Measurements from ENCODE around the gene DAP3. TPM values are rescaled to one million over a fixed set of nuclear protein-coding genes. Genes with fewer than 3 reads are reported as not detected.
"Not testable (repeated sequence)": the region's sequence is repeated elsewhere in the genome, so short reads cannot be mapped to it uniquely, and the experiment has no call there.

The DAP3 gene
- total RNA-seq, 1 experiment from 2014 or later: 226 TPM

DNA sequence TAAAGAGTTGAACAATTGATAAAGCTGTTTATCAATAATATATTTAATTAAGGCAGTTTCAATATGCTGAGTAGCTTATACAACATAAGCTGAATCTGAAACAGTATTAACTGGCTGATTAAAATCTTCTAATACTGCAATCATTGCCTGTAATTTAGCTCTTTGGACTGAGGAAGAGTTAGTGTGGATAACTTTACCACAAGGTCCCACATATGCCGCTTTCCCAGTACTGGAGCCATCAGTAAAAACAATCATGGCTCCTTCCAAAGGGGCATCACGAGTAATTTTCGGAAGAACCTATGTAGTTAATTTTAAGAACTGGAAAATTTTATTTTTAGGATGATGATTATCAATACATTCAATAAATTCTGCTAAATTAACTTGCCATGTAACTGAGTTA lies 6.7 kb downstream of the DAP3 start:
- CTCF ChIA-PET: interaction anchor here (0.9 kb wide), 1 partner anchor 22 kb away, joined by 5 read pairs; no protein-coding TSS in a partner anchor
- DNase-seq (ENCODE audit: unreplicated experiment): no peak
- peaks cover 52% of the 10 kb centered on the region for H3K4me1 Mint-ChIP-seq (ENCODE audit: insufficient read depth, unreplicated experiment)
- no peaks in the 10 kb centered on the region for H3K9me3 Mint-ChIP-seq (ENCODE audit: unreplicated experiment)
- H3K4me3 Mint-ChIP-seq (ENCODE audit: unreplicated experiment): peak overlapping the region; percentile 58
- intact Hi-C loops (cut with micrococcal nuclease): no loop called here
- no TSS peak for BruUV-seq (replicated peaks)
- POLR2A ChIA-PET: interaction anchor here (0.7 to 2.4 kb wide), 6 partner anchors 10 to 454 kb away, joined by 3 to 7 read pairs (median 4); no protein-coding TSS in a partner anchor
- H3K27me3 Mint-ChIP-seq (ENCODE audit: insufficient read depth, unreplicated experiment): no peaks in the 10 kb centered on the region
- H3K27ac Mint-ChIP-seq (ENCODE audit: low read depth, unreplicated experiment): peak overlapping the region; percentile 61
- TF ChIP-seq, protein P1, sequence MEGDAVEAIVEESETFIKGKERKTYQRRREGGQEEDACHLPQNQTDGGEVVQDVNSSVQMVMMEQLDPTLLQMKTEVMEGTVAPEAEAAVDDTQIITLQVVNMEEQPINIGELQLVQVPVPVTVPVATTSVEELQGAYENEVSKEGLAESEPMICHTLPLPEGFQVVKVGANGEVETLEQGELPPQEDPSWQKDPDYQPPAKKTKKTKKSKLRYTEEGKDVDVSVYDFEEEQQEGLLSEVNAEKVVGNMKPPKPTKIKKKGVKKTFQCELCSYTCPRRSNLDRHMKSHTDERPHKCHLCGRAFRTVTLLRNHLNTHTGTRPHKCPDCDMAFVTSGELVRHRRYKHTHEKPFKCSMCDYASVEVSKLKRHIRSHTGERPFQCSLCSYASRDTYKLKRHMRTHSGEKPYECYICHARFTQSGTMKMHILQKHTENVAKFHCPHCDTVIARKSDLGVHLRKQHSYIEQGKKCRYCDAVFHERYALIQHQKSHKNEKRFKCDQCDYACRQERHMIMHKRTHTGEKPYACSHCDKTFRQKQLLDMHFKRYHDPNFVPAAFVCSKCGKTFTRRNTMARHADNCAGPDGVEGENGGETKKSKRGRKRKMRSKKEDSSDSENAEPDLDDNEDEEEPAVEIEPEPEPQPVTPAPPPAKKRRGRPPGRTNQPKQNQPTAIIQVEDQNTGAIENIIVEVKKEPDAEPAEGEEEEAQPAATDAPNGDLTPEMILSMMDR (IDR thresholded peaks at IDR 0.05; ENCODE audit: unreplicated experiment): no peak
- H3K36me3 Mint-ChIP-seq (ENCODE audit: insufficient read depth, unreplicated experiment): peaks cover 43% of the 10 kb centered on the region

DNA sequence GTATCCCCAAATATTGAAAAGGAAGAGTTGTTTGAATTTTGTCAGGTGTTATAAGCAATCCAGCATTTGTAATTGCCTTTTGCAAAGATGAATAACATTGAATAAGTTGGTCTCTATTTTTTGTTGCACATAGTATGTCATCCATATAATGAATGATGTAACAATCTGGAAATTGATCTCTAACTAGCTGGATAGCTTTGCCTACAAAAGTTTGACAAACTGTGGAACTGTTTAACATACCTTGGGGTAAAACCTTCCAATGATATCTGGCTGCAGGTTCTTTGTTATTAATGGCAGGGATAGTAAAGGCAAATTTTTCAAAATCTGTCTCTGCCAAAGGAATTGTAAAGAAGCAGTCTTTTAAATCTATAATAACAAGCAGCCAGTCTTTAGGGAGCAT lies 7.6 kb downstream of the DAP3 start:
- DNase-seq (ENCODE audit: unreplicated experiment): no peak
- TF ChIP-seq, protein P1 (IDR thresholded peaks at IDR 0.05; ENCODE audit: unreplicated experiment): no peak
- intact Hi-C loops (cut with micrococcal nuclease): no loop called here
- Mint-ChIP-seq H3K36me3 (ENCODE audit: insufficient read depth, unreplicated experiment) (peaks cover 35% of the 10 kb centered on the region), H3K9me3 (ENCODE audit: unreplicated experiment) (no peaks in the 10 kb centered on the region), H3K4me1 (ENCODE audit: insufficient read depth, unreplicated experiment) (peaks cover 45% of the 10 kb centered on the region), H3K4me3 (ENCODE audit: unreplicated experiment) (no peak overlapping the region), H3K27ac (ENCODE audit: low read depth, unreplicated experiment) (peak overlapping the region; percentile 61), H3K27me3 (ENCODE audit: insufficient read depth, unreplicated experiment) (no peaks in the 10 kb centered on the region)
- CTCF ChIA-PET: interaction anchor here (0.5 to 0.8 kb wide), 2 partner anchors 19 to 80 kb away, joined by 4 read pairs; no protein-coding TSS in a partner anchor
- POLR2A ChIA-PET: interaction anchor here (0.9 to 1.0 kb wide), 2 partner anchors 9 to 75 kb away, joined by 3 to 5 read pairs; no protein-coding TSS in a partner anchor
- BruUV-seq (replicated peaks): no TSS peak

DNA sequence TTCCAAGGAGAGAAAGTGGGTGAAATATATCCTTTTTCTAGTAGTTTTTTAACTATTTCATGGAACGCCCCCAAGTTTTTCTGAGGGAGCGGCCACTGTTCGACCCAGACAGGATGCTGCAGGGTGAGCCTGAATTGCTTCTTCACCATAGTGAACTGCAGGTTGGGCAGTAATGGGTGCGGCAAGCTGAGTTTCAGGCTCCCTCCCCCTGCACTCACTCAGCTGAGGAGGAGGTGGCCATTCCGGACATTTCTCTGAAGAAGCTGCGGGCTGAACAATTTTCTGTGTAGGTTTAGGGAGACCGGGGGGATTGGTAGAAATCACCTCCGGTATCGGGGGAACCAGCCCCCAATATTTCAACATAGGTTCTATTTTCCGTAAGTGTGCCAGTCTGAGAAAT lies 8.2 kb downstream of the DAP3 start:
- CTCF ChIA-PET: interaction anchor here (0.5 kb wide), 1 partner anchor 81 kb away, joined by 4 read pairs; no protein-coding TSS in a partner anchor
- no TSS peak for BruUV-seq (replicated peaks)
- peaks cover 29% of the 10 kb centered on the region for H3K36me3 Mint-ChIP-seq (ENCODE audit: insufficient read depth, unreplicated experiment)
- no peak overlapping the region for H3K4me3 Mint-ChIP-seq (ENCODE audit: unreplicated experiment)
- no peaks in the 10 kb centered on the region for H3K9me3 Mint-ChIP-seq (ENCODE audit: unreplicated experiment)
- TF ChIP-seq, protein P1 (IDR thresholded peaks at IDR 0.05; ENCODE audit: unreplicated experiment): no peak
- H3K4me1 Mint-ChIP-seq (ENCODE audit: insufficient read depth, unreplicated experiment): peaks cover 42% of the 10 kb centered on the region
- intact Hi-C loops (cut with micrococcal nuclease): no loop called here
- peak overlapping the region; percentile 24 for H3K27ac Mint-ChIP-seq (ENCODE audit: low read depth, unreplicated experiment)
- H3K27me3 Mint-ChIP-seq (ENCODE audit: insufficient read depth, unreplicated experiment): no peaks in the 10 kb centered on the region
- POLR2A ChIA-PET: interaction anchor here (0.9 to 1.0 kb wide), 2 partner anchors 9 to 76 kb away, joined by 3 to 5 read pairs; no protein-coding TSS in a partner anchor
- no peak for DNase-seq (ENCODE audit: unreplicated experiment)

DNA sequence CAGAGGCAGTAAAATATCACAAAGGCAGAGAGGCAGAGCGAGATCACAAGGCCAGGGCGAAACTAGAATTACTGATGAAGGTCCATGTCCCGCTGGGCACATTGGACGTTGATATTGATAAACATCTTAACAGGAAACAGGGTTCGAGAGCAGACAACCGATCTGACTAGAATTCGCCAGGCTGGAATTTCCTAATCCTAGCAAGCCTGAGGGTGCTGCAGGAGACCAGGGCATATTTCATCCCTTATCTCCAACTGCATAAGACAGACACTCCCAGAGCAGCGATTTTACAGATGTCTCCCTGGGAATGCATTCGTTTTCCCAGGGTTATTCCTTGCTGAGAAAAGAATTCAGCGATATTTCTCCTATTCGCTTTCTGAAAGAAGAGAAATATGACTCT lies 8.7 kb downstream of the DAP3 start:
- peak overlapping the region; percentile 24 for H3K27ac Mint-ChIP-seq (ENCODE audit: low read depth, unreplicated experiment)
- H3K4me3 Mint-ChIP-seq (ENCODE audit: unreplicated experiment); DNase-seq (ENCODE audit: unreplicated experiment); intact Hi-C loops (cut with micrococcal nuclease); BruUV-seq (replicated peaks); H3K27me3 Mint-ChIP-seq (ENCODE audit: insufficient read depth, unreplicated experiment); H3K9me3 Mint-ChIP-seq (ENCODE audit: unreplicated experiment); CTCF ChIA-PET: not testable (repeated sequence)
- POLR2A ChIA-PET: interaction anchor here (0.9 kb wide), 1 partner anchor 8 kb away, joined by 5 read pairs; no protein-coding TSS in a partner anchor
- peaks cover 24% of the 10 kb centered on the region for H3K36me3 Mint-ChIP-seq (ENCODE audit: insufficient read depth, unreplicated experiment)
- H3K4me1 Mint-ChIP-seq (ENCODE audit: insufficient read depth, unreplicated experiment): peaks cover 42% of the 10 kb centered on the region

All from MCF 10A (cell line).